HuH-7.5 (cell line): Measurements from ENCODE around the gene IFI35.
"Not testable (repeated sequence)": the region's sequence is repeated elsewhere in the genome, so short reads cannot be mapped to it uniquely, and the experiment has no call there.

ENCODE experiments used
- DNase-seq: peaks from one replicate; pipeline ENCODE4 v3.0.0; 2011; ENCODE audit warnings: low spot score

IFI35 gene

DNA sequence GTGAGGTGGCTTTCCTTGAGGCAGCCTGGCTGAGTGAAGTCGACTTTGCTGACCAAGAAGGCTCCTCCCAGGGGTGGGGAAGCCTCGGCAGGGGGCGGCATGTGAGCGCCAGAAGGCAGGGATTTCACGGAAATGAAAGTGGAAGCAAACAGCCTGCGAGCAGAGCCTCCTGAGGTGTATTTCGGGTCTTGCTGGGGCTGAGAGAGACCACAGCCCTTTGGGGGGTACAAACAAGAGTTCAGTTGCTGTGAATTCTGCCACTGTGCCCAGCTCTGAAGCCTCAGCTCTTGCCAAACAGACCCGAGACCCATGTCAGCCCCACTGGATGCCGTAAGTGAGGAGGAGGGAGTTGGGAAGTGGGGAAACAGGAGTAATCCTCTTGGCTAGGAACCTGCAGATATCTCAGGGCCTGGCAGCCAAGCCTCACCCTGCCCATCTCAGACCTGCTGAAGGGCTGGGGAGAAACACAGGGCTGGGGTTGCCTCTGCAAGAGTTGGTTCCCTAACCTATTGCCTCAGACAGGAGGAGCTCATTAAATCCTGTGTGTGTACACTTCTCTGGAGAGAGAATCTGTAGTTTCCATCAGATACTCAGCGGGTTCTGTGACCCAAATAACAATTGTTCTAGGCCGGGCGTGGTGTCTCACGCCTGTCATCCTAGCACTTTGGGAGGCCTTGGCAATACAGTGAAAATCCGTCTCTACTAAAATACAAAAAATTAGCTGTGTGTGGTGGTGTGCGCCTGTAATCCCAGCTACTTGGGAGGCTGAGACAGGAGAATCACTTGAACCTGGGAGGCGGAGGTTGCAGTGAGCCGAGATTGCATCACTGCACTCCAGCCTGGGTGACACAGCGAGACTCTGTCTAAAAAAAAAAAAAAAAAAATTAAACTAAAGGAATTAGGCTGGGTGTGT lies at the start of gene IFI35:
Gene IFI35 (plus strand): TSS at position 146 of the 913 bp plus-strand sequence. CDS start 164 bp downstream, at position 310.
- DNase-seq = no peak

- peak; percentile 75 for DNase-seq
Observed at GRCh38 chr17:42964161-42964932, 42.2 kb upstream of the IFI35 start, which contains the start of gene AARSD1. Gene AARSD1 (minus strand): TSS chr17:42964454. CDS start chr17:42964440, 14 bp downstream.

- DNase-seq = no peak
Observed at GRCh38 chr17:42967925-42968324, 38.7 kb upstream of the IFI35 start.

GRCh38 chr17:42969001-42969581 lies 37.5 kb upstream of the IFI35 start:
- DNase-seq = no peak

DNA sequence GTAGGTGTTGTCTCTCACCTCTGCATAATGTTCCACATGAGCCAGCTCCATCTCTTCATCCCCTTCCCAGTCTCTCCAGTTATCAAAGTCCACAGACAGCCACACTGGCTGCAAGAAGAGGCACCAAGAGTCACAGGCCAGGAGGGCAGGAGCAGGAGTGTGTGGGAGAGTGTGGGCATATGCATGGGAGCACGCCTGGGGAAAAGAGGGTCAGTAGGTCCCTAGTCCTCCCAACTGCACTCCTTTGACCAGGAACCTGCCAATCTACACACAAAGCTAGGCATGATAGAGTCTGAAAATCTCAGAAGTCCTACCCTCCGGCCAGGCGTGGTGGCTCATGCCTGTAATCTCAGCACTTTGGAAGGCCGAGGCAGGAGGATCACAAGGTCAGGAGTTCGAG lies 35.0 kb upstream of the IFI35 start:
- no peak for DNase-seq

DNA sequence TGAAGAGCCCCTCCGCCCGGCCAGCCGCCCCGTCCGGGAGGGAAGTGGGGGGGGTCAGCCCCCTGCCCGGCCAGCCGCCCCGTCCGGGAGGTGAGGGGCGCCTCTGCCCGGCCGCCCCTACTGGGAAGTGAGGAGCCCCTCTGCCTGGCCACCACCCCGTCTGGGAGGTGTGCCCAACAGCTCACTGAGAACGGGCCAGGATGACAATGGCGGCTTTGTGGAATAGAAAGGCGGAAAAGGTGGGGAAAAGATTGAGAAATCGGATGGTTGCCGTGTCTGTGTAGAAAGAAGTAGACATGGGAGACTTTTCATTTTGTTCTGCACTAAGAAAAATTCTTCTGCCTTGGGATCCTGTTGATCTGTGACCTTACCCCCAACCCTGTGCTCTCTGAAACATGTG lies 33.3 kb upstream of the IFI35 start:
- DNase-seq = not testable (repeated sequence)

DNA sequence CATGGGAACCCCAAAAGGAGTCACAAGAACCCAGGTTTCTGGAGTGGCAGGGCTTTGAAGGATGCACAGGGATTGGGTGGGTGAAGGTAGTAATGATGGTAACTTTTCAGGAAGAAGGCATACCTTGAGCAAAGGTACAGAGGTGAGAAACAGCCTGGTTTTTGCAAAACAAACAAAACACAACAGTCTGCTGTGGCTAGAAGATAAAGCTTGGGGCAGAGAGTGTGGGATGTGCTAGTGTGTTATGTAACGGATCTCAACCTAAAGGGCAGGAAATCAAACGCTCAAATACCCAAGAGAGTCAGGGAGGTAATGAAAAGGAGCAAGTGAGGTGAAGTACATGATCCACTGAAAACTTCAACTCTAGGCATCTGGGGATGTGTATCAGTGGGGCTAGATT lies 31.3 kb upstream of the IFI35 start:
- no peak for DNase-seq

- DNase-seq = not testable (repeated sequence)
Observed at GRCh38 chr17:42975701-42976100, 30.9 kb upstream of the IFI35 start.

GRCh38 chr17:42979511-42980273 lies 26.9 kb upstream of the IFI35 start, which contains the start of gene PTGES3L:
Gene PTGES3L (minus strand): TSS chr17:42980080. CDS start chr17:42980053, 27 bp downstream.
- DNase-seq = peak; percentile 65

- DNase-seq = peak; percentile 83
Observed at GRCh38 chr17:42980274-42980765, 26.3 kb upstream of the IFI35 start, which contains the start of gene RUNDC1. Gene RUNDC1 (plus strand): TSS chr17:42980565. CDS start chr17:42980577, 12 bp downstream.

DNA sequence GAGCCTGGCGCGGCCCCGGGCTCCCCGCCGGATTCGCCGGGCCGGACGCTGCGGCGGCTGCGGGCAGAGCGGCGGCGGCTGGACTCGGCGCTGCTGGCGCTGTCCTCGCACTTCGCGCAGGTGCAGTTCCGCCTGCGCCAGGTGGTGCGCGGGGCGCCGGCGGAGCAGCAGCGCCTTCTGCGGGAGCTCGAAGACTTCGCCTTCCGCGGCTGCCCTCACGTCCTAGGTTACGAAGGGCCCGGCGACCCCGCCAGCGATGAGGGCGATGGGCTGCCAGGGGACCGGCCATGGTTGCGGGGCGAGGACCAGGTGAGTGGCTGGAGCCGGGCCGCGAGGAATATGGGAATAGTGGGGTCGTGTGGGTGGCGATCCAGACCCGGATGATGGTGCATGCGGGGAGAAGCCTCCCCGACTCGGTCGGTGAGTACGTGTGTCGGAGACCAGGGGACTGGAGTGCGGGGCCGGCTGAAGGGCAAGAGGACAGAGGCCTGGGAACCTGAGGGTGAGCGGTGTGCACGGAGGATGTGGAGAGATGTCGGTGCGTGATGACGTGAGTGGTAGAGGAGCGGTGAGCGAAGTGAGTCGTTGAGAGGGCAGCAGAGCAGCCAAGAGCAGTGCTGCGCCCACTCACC lies 25.7 kb upstream of the IFI35 start:
- DNase-seq = peak; percentile 43

DNA sequence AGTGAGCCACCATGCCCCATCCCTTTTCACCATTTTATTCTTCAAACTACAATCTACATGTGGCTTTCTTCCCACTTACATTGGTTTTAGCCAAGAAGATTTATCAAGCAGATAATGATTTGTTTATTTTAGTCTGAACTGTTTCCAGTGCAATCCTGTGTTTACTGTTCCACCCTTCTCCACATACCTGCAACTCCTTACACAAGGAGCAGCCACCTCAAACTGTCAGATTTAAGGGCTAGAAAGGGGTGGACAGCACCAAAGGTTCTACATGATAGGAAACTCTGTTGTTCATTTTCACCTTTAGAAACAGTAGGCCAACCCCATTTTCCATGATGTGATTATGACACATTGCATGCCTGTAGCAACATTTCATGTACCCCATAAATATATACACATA lies 24.3 kb upstream of the IFI35 start:
- no peak for DNase-seq

GRCh38 chr17:42985225-42985624 lies 21.4 kb upstream of the IFI35 start:
- no peak for DNase-seq

GRCh38 chr17:42989141-42989540 lies 17.4 kb upstream of the IFI35 start:
- DNase-seq = no peak

DNA sequence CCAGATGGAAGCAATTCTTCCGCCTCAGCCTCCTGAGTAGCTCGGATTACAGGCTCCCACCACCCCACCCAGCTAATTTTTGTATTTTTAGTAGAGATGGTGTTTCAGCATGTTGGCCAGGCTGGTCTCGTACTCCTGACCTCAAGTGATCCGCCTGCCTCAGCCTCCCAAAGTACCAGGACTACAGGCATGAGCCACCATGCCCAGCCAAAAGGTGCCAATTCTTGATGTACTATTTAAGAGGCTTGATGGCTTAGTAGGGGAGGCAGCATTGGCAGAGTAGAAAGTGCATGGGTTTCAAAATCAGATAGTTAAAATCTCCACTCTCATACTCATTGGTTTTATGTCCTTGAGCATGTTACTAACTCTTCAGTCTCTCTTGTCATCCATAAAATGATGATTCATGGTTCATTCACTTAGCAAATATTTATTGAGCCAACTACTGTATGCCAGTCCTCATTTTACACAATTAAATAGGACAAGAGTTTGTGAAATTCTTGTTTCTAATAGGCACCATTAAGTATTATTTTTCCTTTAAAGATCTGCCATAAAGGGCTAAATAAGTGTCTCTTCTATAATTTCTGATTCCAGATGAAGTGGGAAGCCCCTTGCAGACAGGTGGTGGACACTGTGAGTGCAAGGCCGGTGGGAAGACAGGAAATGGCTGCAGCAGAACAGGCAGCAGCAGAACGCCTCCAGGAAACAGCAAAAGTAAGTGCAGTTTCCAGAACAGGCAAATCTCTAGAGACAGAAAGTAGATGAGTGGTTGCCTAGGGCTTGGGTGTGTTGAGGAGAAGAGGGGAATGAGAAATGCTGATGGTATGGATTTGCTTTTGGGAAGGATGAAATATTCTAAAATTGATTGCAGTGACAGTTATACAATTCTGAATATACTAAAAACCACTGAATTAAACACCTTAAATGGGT lies 16.6 kb upstream of the IFI35 start:
- no peak for DNase-seq

- DNase-seq = no peak
Observed at GRCh38 chr17:42991471-42991870, 15.1 kb upstream of the IFI35 start.

GRCh38 chr17:42992872-42993271 lies 13.7 kb upstream of the IFI35 start:
- DNase-seq = no peak

DNA sequence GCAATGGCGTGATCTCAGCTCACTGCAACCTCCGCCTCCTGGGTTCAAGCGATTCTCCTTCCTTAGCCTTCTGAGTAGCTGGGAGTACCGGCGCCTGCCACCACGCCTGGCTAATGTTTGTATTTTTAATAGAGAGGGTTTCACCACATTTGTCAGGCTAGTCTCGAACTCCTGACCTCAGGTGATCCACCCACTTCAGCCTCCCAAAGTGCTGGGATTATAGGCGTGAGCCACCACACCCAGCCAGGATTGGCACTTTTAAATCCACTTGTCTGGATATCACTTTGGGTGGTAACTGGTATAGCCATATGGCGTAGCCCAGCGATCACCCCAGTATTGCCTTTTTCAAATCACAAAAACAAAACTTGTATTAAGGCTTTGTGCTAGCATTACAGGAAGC lies 12.7 kb upstream of the IFI35 start:
- DNase-seq = not testable (repeated sequence)

- DNase-seq = no peak
Observed at GRCh38 chr17:42997390-42997983, 9.1 kb upstream of the IFI35 start.
